ENCODE data around the gene ULBP1. TPM values are rescaled to one million over a fixed set of nuclear protein-coding genes. Genes with fewer than 3 reads are reported as not detected.
"Not testable (repeated sequence)": the region's sequence is repeated elsewhere in the genome, so short reads cannot be mapped to it uniquely, and the experiment has no call there.

The ULBP1 gene
- total and polyA plus RNA-seq, 3 donors from 2014 or later, result 2.3 to 5.9 (median 4.7) TPM

DNA sequence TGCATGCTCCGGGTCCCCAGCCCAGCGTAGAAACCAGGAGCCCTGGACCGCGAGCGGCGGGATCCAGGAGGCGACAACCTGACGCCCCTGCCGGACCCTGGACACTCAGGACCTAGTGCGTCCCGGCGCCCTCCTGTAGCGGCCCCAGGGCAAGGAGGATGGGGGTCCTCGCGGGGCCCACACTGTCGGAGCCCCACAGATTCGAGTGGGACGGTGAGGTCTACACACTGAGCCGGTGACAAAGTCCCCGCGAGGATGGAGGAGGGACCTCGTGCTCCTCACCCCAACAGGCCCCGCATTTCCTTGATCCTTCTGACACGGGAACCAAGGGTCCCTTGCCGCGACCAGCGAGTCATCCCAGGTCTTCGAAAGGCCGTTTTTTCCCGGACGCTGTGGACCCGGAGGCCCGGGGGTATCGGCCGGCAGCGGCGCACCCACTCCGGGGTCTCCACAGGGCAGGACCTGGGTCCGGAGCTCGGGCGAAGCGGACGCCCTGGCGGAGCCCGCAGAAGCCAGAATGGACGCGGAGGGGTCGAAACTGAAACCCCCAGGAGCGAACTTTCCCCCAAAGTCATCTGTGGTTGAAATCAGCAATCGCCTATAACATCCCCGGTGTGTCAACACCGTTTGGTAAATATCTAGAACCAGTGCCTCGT is 9.3 kb upstream of the ULBP1 start:
- H3K27me3 ChIP-seq; H3K27ac ChIP-seq; H3K4me3 ChIP-seq; H3K9me3 ChIP-seq; H3K36me3 ChIP-seq (ENCODE audit: low read depth, missing control alignments); intact Hi-C loops (cut with DNase I; ENCODE audit: low total_unique reads); DNase-seq; H3K4me1 ChIP-seq: not testable (repeated sequence)
- WGBS, 2 donors, result 4% methylated on average over 38 of the region's 53 CpGs; no CpG with 5 or more reads in 1 of the 2 donors

DNA sequence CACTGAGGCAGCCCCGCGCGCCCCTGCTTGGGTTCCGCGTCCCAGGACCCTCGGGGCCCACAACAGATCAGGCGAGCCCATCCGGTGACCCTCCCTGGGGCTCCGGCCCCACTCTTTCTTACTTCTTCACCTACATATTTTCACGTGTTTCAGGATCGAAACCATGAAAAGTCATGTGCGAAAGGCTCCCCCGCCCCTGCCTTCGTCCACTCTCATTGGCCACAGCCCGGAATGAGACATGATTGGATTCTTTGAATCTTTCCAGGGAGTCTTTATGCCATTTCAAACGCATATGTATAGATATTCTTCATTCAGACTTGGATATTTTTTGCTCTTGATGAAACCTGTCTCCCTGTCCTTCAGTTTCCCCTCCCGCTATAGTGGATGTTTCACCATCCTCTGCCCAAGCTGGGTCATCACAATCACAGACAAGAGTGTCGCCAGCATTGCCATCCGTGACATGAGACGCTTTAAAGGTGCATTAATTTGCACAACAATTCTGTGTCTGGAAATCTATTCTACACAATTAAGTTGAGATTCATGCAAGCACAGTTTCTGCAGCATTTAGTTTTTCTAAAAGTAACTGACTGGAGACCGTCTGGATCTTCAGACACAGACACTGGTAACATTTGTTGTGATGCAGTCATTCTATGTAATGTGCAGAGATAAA is 8.6 kb upstream of the ULBP1 start:
- H3K27ac ChIP-seq; DNase-seq; H3K4me3 ChIP-seq; H3K9me3 ChIP-seq; H3K4me1 ChIP-seq; H3K36me3 ChIP-seq (ENCODE audit: low read depth, missing control alignments); H3K27me3 ChIP-seq; intact Hi-C loops (cut with DNase I; ENCODE audit: low total_unique reads): not testable (repeated sequence)
- 10 to 12% methylated on average over 12 to 13 of the region's 21 CpGs for WGBS, 2 donors

DNA sequence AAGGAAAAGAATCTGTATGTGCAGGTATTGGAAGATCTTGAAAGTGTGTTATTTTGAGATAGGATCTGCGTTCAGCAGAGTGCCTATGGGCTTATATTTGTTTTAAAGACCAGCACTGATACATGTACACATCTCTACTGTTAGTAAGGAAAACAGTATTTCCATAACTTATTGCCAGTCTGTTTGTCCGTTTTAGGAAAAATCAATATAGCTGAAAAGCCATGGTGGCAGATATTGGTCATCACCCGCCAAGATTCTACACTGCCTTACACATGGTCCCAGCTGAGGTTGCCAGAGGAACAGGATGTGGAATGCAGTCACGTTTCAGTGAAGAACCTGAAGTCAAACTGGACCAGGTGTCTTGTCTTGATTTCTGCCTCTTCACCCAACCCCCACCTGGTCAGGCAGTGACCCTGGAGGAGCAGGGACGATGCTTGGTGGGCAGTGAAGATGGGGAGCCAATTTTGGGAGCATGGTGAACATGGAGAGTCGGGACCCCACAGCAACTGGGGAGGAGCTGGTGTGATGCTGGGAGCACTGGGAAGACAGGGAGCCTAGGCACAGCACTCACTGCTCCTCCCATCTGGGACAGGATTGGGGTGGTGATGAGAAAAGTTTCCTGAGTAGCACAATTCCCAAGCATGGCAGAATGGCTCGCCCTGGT is 8.0 kb upstream of the ULBP1 start:
- H3K4me1 ChIP-seq; intact Hi-C loops (cut with DNase I; ENCODE audit: low total_unique reads); H3K27ac ChIP-seq; DNase-seq; H3K4me3 ChIP-seq; H3K9me3 ChIP-seq; H3K36me3 ChIP-seq (ENCODE audit: low read depth, missing control alignments); H3K27me3 ChIP-seq: not testable (repeated sequence)
- WGBS, 2 donors, result 32 to 43% methylated on average over 7 of the region's 7 CpGs

DNA sequence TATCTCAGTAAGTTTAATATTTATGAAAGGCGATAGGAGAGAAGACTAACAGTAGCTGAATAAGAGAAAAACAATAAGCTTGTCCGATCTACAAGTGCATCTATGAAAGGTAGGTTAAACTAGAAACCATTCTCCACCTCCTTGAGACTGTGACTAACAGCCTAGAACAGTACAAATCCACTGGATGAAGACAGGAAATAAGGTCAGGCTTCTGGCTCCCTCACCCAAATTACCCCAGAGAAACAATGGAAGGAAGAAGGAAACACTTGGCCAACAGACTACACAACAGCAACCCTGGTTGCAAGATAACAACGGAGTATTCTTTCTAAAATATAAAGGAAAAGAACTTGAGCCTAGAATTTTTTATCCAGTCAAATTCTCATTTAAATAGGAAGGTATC is 5.6 kb upstream of the ULBP1 start:
- H3K9me3 ChIP-seq; H3K4me3 ChIP-seq; DNase-seq; H3K4me1 ChIP-seq; H3K27ac ChIP-seq; H3K36me3 ChIP-seq (ENCODE audit: low read depth, missing control alignments); H3K27me3 ChIP-seq; intact Hi-C loops (cut with DNase I; ENCODE audit: low total_unique reads): not testable (repeated sequence)
- 60 to 62% methylated on average over 3 of the region's 3 CpGs for WGBS, 2 donors

DNA sequence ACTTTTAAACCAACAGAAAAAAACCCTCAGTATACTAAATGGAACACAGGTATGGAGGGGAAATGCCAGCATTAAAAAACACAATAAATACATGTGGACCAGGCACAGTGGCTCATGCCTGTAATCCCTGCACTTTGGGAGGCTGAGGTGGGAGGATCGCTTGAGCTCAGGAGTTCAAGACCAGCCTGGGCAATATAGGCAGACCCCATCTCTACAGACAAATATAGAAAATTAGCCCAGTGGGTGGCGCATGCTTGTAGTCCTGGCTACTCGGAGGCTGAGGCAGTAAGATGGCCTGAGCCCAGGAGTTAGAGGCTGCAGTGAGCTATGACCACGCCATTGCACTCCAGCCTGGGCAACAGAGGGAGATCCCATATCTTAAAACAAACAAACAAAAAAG is 3.9 kb upstream of the ULBP1 start:
- 71 to 73% methylated on average over 4 of the region's 4 CpGs for WGBS, 2 donors
- H3K9me3 ChIP-seq; intact Hi-C loops (cut with DNase I; ENCODE audit: low total_unique reads); DNase-seq; H3K4me3 ChIP-seq; H3K36me3 ChIP-seq (ENCODE audit: low read depth, missing control alignments); H3K27me3 ChIP-seq; H3K27ac ChIP-seq; H3K4me1 ChIP-seq: not testable (repeated sequence)

DNA sequence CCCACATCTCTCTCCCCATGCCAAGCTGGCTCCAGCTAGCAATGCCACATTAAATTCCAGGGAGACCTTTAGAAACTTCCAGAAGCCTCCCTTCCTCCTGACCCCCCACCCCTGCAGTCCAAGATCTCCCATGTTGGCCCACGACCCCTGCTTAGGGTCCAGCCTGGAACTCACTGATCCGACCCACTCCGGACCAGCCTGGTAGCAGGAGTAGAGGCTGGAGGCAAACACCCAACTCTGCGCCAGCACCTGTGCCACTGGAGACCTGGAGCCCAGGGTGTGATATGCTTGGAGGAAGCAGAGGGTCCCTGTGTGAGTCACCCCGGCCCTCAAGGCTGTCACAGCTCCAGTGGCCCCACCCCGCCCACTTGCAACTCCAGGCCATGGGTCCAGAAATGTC is 3.3 kb upstream of the ULBP1 start:
- Histone ChIP-seq H3K9me3 (no peaks in the 10 kb centered on the region), H3K27me3 (peaks cover 3% of the 10 kb centered on the region), H3K27ac (no peak overlapping the region), H3K4me1 (peaks cover 11% of the 10 kb centered on the region), H3K4me3 (no peak overlapping the region), H3K36me3 (ENCODE audit: low read depth, missing control alignments) (no peaks in the 10 kb centered on the region)
- 80 to 81% methylated on average over 6 of the region's 6 CpGs for WGBS, 2 donors
- TF ChIP-seq POLR2A (IDR thresholded peaks at IDR 0.05), result no peak
- TF ChIP-seq, protein P1, sequence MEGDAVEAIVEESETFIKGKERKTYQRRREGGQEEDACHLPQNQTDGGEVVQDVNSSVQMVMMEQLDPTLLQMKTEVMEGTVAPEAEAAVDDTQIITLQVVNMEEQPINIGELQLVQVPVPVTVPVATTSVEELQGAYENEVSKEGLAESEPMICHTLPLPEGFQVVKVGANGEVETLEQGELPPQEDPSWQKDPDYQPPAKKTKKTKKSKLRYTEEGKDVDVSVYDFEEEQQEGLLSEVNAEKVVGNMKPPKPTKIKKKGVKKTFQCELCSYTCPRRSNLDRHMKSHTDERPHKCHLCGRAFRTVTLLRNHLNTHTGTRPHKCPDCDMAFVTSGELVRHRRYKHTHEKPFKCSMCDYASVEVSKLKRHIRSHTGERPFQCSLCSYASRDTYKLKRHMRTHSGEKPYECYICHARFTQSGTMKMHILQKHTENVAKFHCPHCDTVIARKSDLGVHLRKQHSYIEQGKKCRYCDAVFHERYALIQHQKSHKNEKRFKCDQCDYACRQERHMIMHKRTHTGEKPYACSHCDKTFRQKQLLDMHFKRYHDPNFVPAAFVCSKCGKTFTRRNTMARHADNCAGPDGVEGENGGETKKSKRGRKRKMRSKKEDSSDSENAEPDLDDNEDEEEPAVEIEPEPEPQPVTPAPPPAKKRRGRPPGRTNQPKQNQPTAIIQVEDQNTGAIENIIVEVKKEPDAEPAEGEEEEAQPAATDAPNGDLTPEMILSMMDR (IDR thresholded peaks at IDR 0.05), result no peak
- intact Hi-C loops (cut with DNase I; ENCODE audit: low total_unique reads), result no loop called here
- DNase-seq, result no peak

DNA sequence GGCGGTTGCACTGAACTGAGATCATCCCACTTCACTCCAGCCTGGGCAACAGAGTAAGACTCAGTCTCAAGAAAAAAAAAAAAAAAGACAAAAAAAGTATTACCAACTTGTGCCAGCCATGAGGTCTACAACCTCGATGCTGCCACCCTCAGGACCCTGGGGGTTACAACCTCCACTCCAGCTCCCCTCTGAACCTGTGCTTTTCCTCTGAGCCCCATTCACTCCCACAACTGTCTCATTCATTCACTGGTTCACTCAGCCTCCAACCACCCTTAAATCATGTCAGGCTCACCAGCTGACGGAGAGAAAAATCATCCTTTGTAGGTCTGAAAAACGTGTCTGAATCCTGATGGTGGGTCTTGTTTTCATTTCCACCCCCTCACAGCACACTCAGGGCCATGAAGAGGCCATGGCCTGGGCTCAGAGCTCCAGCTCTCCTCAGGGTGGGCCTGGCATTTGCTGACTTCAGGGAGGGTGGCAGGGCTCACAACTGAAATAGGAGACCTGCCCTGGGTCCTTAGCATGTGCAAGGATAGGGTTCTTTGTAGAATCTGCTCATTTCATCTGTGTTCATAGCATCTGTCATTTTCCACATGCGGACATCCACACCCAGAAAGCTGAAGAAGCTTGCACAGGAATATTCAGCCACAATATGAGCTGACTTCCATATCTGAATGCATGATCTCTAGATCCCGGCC is 1.9 kb upstream of the ULBP1 start:
- Histone ChIP-seq H3K27me3 (peaks cover 3% of the 10 kb centered on the region), H3K27ac (no peak overlapping the region), H3K9me3 (no peaks in the 10 kb centered on the region), H3K36me3 (ENCODE audit: low read depth, missing control alignments) (no peaks in the 10 kb centered on the region), H3K4me3 (no peak overlapping the region), H3K4me1 (peaks cover 11% of the 10 kb centered on the region)
- no peak for DNase-seq
- intact Hi-C loops (cut with DNase I; ENCODE audit: low total_unique reads), result no loop called here
- TF ChIP-seq, protein P1 (IDR thresholded peaks at IDR 0.05), result no peak
- no peak for TF ChIP-seq POLR2A (IDR thresholded peaks at IDR 0.05)
- 69 to 70% methylated on average over 6 of the region's 6 CpGs for WGBS, 2 donors

Data from testis (tissue), 3 donors.